ENCODE results near the gene UHRF2. TPM values are rescaled to one million over a fixed set of nuclear protein-coding genes. Genes with fewer than 3 reads are reported as not detected.
A peak's percentile ranks its signal among the peaks of the same experiment; 100 is the strongest.

Gene UHRF2
- total RNA-seq, 1 donor: 54.0 TPM

- peak; percentile 41 for DNase-seq (ENCODE audit: low read depth)
- peak overlapping the region; percentile 85 for H3K4me3 ChIP-seq (ENCODE audit: low read depth, low read length)
- TF ChIP-seq CTCF (IDR thresholded peaks at IDR 0.05; ENCODE audit: insufficient read depth, low read depth, low read length): no peak
Observed at GRCh38 chr9:6413365-6414246, 607 bp downstream of the UHRF2 start.

GRCh38 chr9:6414247-6414641 lies 1.2 kb downstream of the UHRF2 start:
- H3K4me3 ChIP-seq (ENCODE audit: low read depth, low read length): peak overlapping the region; percentile 85
- peak; percentile 66 for DNase-seq (ENCODE audit: low read depth)
- no peak for TF ChIP-seq CTCF (IDR thresholded peaks at IDR 0.05; ENCODE audit: insufficient read depth, low read depth, low read length)

- peak overlapping the region; percentile 85 for H3K4me3 ChIP-seq (ENCODE audit: low read depth, low read length)
- TF ChIP-seq CTCF (IDR thresholded peaks at IDR 0.05; ENCODE audit: insufficient read depth, low read depth, low read length): no peak
- DNase-seq (ENCODE audit: low read depth): no peak
Observed at GRCh38 chr9:6415266-6415665, 2.3 kb downstream of the UHRF2 start.

GRCh38 chr9:6417186-6417585 lies 4.2 kb downstream of the UHRF2 start:
- H3K4me3 ChIP-seq (ENCODE audit: low read depth, low read length): no peak overlapping the region
- no peak for TF ChIP-seq CTCF (IDR thresholded peaks at IDR 0.05; ENCODE audit: insufficient read depth, low read depth, low read length)
- DNase-seq (ENCODE audit: low read depth): peak; percentile 39

- no peak for TF ChIP-seq CTCF (IDR thresholded peaks at IDR 0.05; ENCODE audit: insufficient read depth, low read depth, low read length)
- no peak for DNase-seq (ENCODE audit: low read depth)
- no peak overlapping the region for H3K4me3 ChIP-seq (ENCODE audit: low read depth, low read length)
Observed at GRCh38 chr9:6418764-6419163, 5.8 kb downstream of the UHRF2 start.

GRCh38 chr9:6424940-6425339 lies 11.9 kb downstream of the UHRF2 start:
- H3K4me3 ChIP-seq (ENCODE audit: low read depth, low read length): no peak overlapping the region
- no peak for DNase-seq (ENCODE audit: low read depth)
- no peak for TF ChIP-seq CTCF (IDR thresholded peaks at IDR 0.05; ENCODE audit: insufficient read depth, low read depth, low read length)

Data from fibroblast of villous mesenchyme (primary cell).